H1 (cell line): ENCODE data around the gene TEX26. TPM values are rescaled to one million over a fixed set of nuclear protein-coding genes. Genes with fewer than 3 reads are reported as not detected.

ENCODE experiments used
- CTCF ChIA-PET: fragments of 300-600 bp; sonication (Branson Sonifier 250); formaldehyde crosslinking; loops from one replicate; lab custom pipeline; 2021; ENCODE audit not compliant: partially characterized antibody; lab: Charles Lee
- POLR2A ChIA-PET: fragments of 300-600 bp; sonication (Branson Sonifier 250); formaldehyde crosslinking; loops from one replicate; lab custom pipeline; 2021; ENCODE audit warnings: inconsistent platforms; ENCODE audit not compliant: partially characterized antibody; lab: Charles Lee
- DNase-seq, 2 experiments: peaks; one replicate each; pipeline versions ENCODE4 v3.0.0 to v3.0.0-alpha.2; 2010 to 2022; ENCODE audit warnings: low spot score in 2 of 2, low read depth in 1 of 2, mixed read lengths in 1 of 2
- FAIRE-seq: peaks from 2 replicates; lab custom pipeline; 2011; peaks lifted over from hg19 to GRCh38; lab: Jason Lieb, UNC
- H2AFZ ChIP-seq: 2 replicates; pipeline ENCODE4 v1.8.1; 2012; ENCODE audit warnings: low read length, inconsistent platforms
- H2AK5ac ChIP-seq: 2 replicates; pipeline ENCODE4 v1.6.1; 2013; ENCODE audit warnings: low read depth, low read length
- H2BK120ac ChIP-seq: replicated peaks from 2 replicates; pipeline ENCODE3; 2013; ENCODE audit warnings: low read depth, low read length, inconsistent platforms
- H2BK12ac ChIP-seq: 2 replicates; pipeline ENCODE4 v1.6.1; 2013; ENCODE audit warnings: low read depth, low read length
- H2BK15ac ChIP-seq: 2 replicates; pipeline ENCODE4 v1.6.1; 2013; ENCODE audit warnings: low read length
- H2BK20ac ChIP-seq: 2 replicates; pipeline ENCODE4 v1.6.1; 2013; ENCODE audit warnings: low read length
- H2BK5ac ChIP-seq: 2 replicates; pipeline ENCODE4 v1.6.1; 2013; ENCODE audit warnings: low read depth, low read length
- H3K14ac ChIP-seq: 2 replicates; pipeline ENCODE4 v1.6.1; 2013; ENCODE audit warnings: inconsistent platforms; ENCODE audit not compliant: insufficient read length
- H3K18ac ChIP-seq: 2 replicates; pipeline ENCODE4 v1.6.1; 2013; ENCODE audit warnings: low read length; ENCODE audit errors: extremely low read depth
- H3K23ac ChIP-seq: 2 replicates; pipeline ENCODE4 v1.6.1; 2013; ENCODE audit warnings: inconsistent platforms; ENCODE audit not compliant: insufficient read length
- H3K23me2 ChIP-seq: 2 replicates; pipeline ENCODE4 v1.6.1; 2013; ENCODE audit warnings: low read depth, low read length
- H3K27ac ChIP-seq: 2 replicates; pipeline ENCODE4 v1.6.1; 2011; ENCODE audit warnings: low read depth, low read length, inconsistent platforms
- H3K27me3 ChIP-seq, 4 experiments: replicated peaks in 1 of 4; 1 replicate in 1 of 4; 2 replicates in 3 of 4; pipeline versions ENCODE4 v1.6.1 to v1.8.1; 2011 to 2013; ENCODE audit warnings: low read length in 3 of 4, mild to moderate bottlenecking in 3 of 4, inconsistent platforms in 2 of 4, mixed read lengths in 2 of 4, moderate library complexity in 1 of 4; ENCODE audit not compliant: control insufficient read depth in 3 of 4, insufficient read depth in 3 of 4; ENCODE audit errors: extremely low read depth in 1 of 4
- H3K36me3 ChIP-seq, 4 experiments: 2 replicates each; pipeline versions ENCODE4 v1.6.1 to v1.8.1; 2011 to 2013; ENCODE audit warnings: mild to moderate bottlenecking in 4 of 4, low read length in 3 of 4, moderate library complexity in 2 of 4, control low read depth in 1 of 4, inconsistent platforms in 1 of 4; ENCODE audit not compliant: insufficient read depth in 4 of 4, control insufficient read depth in 2 of 4
- H3K4ac ChIP-seq: replicated peaks from 2 replicates; pipeline ENCODE3; 2013; ENCODE audit warnings: low read length, low read depth, mixed read lengths, inconsistent platforms; ENCODE audit not compliant: insufficient read length
- H3K4me1 ChIP-seq, 4 experiments: replicated peaks in 1 of 4; 1 replicate in 1 of 4; 2 replicates in 3 of 4; pipeline versions ENCODE4 v1.6.1 to v1.8.1; 2011 to 2013; ENCODE audit warnings: low read length in 3 of 4, inconsistent platforms in 2 of 4, mixed read lengths in 1 of 4; ENCODE audit not compliant: insufficient read depth in 4 of 4, control insufficient read depth in 3 of 4
- H3K4me2 ChIP-seq, 2 experiments: 2 replicates each; pipeline versions ENCODE4 v1.6.1 to v1.8.1; 2011 to 2013; ENCODE audit warnings: low read depth in 2 of 2, low read length in 2 of 2, control low read depth in 1 of 2, inconsistent platforms in 1 of 2, mild to moderate bottlenecking in 1 of 2; ENCODE audit not compliant: insufficient read depth in 1 of 2
- H3K4me3 ChIP-seq, 4 experiments: fragments of 200-600, 300-600 bp in 1 of 4; sonication (generic), shearing (Covaris generic), sonication (Bioruptor Twin) in 1 of 4; 2 replicates each; pipeline versions ENCODE4 v1.5.1 to v1.8.1; 2011 to 2016; ENCODE audit warnings: low read length in 4 of 4, low read depth in 3 of 4, control low read depth in 2 of 4, inconsistent platforms in 2 of 4, mild to moderate bottlenecking in 2 of 4, mixed read lengths in 1 of 4, moderate library complexity in 1 of 4; ENCODE audit not compliant: insufficient read depth in 2 of 4; ENCODE audit errors: extremely low read depth in 1 of 4
- H3K56ac ChIP-seq: replicated peaks from 2 replicates; pipeline ENCODE3; 2013; ENCODE audit warnings: low read depth, mild to moderate bottlenecking, mixed read lengths, low read length, inconsistent platforms; ENCODE audit not compliant: insufficient read length
- H3K79me1 ChIP-seq: 2 replicates; pipeline ENCODE4 v1.6.1; 2013; ENCODE audit warnings: low read depth, low read length, control low read depth
- H3K79me2 ChIP-seq, 2 experiments: 2 replicates each; pipeline versions ENCODE4 v1.6.1 to v1.8.1; 2012 to 2013; ENCODE audit warnings: low read length in 2 of 2, mild to moderate bottlenecking in 2 of 2, inconsistent platforms in 1 of 2; ENCODE audit not compliant: insufficient read depth in 2 of 2, control insufficient read depth in 1 of 2
- H3K9ac ChIP-seq, 4 experiments: replicated peaks in 1 of 4; 1 replicate in 1 of 4; 2 replicates in 3 of 4; pipeline versions ENCODE4 v1.6.1 to v1.8.1; 2011 to 2013; ENCODE audit warnings: low read depth in 3 of 4, low read length in 3 of 4, control low read depth in 2 of 4, mild to moderate bottlenecking in 2 of 4, moderate library complexity in 2 of 4, inconsistent platforms in 1 of 4; ENCODE audit errors: extremely low read depth in 1 of 4
- H3K9me3 ChIP-seq, 2 experiments: 2 replicates each; pipeline versions ENCODE4 v1.6.1 to v1.8.1; 2012 to 2013; ENCODE audit warnings: mild to moderate bottlenecking in 2 of 2, moderate library complexity in 2 of 2, control low read depth in 1 of 2, inconsistent platforms in 1 of 2, low read depth in 1 of 2, low read length in 1 of 2, mixed read lengths in 1 of 2; ENCODE audit not compliant: insufficient read depth in 2 of 2
- H4K20me1 ChIP-seq, 2 experiments: replicated peaks in 1 of 2; 2 replicates each; pipeline versions ENCODE3 to v1.8.1; 2011 to 2013; ENCODE audit warnings: inconsistent platforms in 2 of 2, low read length in 2 of 2, mild to moderate bottlenecking in 1 of 2; ENCODE audit not compliant: insufficient read depth in 2 of 2, control insufficient read depth in 1 of 2
- H4K5ac ChIP-seq: 2 replicates; pipeline ENCODE4 v1.6.1; 2013; ENCODE audit warnings: low read length, low read depth, mixed read lengths, inconsistent platforms; ENCODE audit not compliant: insufficient read length
- H4K8ac ChIP-seq: 2 replicates; pipeline ENCODE4 v1.8.0; 2013; ENCODE audit warnings: mild to moderate bottlenecking, moderate library complexity, low read length, inconsistent platforms; ENCODE audit not compliant: insufficient read depth; ENCODE audit errors: extremely low read depth
- H4K91ac ChIP-seq: replicated peaks from 2 replicates; pipeline ENCODE3; 2013; ENCODE audit warnings: low read length, mixed read lengths, inconsistent platforms; ENCODE audit not compliant: insufficient read length
- BRCA1 ChIP-seq: IDR thresholded peaks from 2 replicates; pipeline ENCODE4 v1.6.1; 2012; ENCODE audit warnings: low read depth, low read length, improper control_type of control experiment
- CHD1 ChIP-seq: IDR thresholded peaks from 2 replicates; pipeline ENCODE4 v1.6.1; 2012; ENCODE audit warnings: low read depth, low read length, improper control_type of control experiment
- GABPA ChIP-seq: IDR thresholded peaks from 2 replicates; pipeline ENCODE4 v1.6.1; 2011; ENCODE audit warnings: mild to moderate bottlenecking, low read length, moderate library complexity, borderline replicate concordance; ENCODE audit not compliant: insufficient read depth
- WGBS, 2 experiments: shearing (Covaris generic) in 1 of 2; methylation state at CpG; one replicate each; pipeline versions ENCODE4 v1.1.6 to v1.1.7; 2013 to 2015; ENCODE audit warnings: low lambda C conversion rate in 2 of 2, mixed read lengths in 2 of 2, inconsistent platforms in 1 of 2, low coverage in 1 of 2, missing lambda C conversion rate in 1 of 2; ENCODE audit not compliant: insufficient replicate concordance in 2 of 2, insufficient coverage in 1 of 2, insufficient read length in 1 of 2; ENCODE audit errors: extremely low coverage in 1 of 2, missing lambda C conversion rate in 1 of 2; 5-methylcytosine and 5-hydroxymethylcytosine counted together
- polyA plus RNA-seq, 7 experiments: library from polyadenylated mRNA; depleted of rRNA in 3 of 7; stranded (reverse) in 5 of 7; unstranded in 2 of 7; fragments of >200 nt in 5 of 7; fragments of 200-250 nt in 2 of 7; gene quantifications; 1 replicate in 5 of 7; 2 replicates in 1 of 7; 4 replicates in 1 of 7; pipeline versions ENCODE4 v1.2.1 to v1.2.3, GENCODE V29; 2011 to 2013; ENCODE audit warnings: missing spikeins in 2 of 7, mixed read lengths in 2 of 7
- total RNA-seq: library from RNA; stranded (reverse); fragmentation: NEBNext Ultra II Directional; extraction: Animal tissue kit (Norgen Biotek cat#: 25700); gene quantifications from 2 replicates; pipeline ENCODE4 v1.2.1, GENCODE V29; 2021

Gene TEX26
- total and polyA plus RNA-seq, 2 of the 8 experiments (the other 6 are each of a cell fraction or from before 2014, with no cell fraction given): not detected

GRCh38 chr13:30966101-30966500 lies 33.6 kb downstream of the TEX26 start:
- Histone ChIP-seq H3K4me1 (no peaks in the 10 kb centered on the region), H3K9me3 (peaks cover 14 to 23% of the 10 kb centered on the region in 2 experiments), H4K8ac (no peak overlapping the region), H2BK15ac (no peak overlapping the region), H3K18ac (no peak overlapping the region), H3K23me2 (no peaks in the 10 kb centered on the region; the same call in 1 of the 2 replicates), H3K27me3 (no peaks in the 10 kb centered on the region), H2BK120ac (no peak overlapping the region), H2BK12ac (no peak overlapping the region), H3K9ac (no peak overlapping the region), H3K56ac (no peak overlapping the region), H2BK5ac (no peak overlapping the region), H3K14ac (no peak overlapping the region), H3K4ac (no peak overlapping the region), H4K20me1 (no peaks in the 10 kb centered on the region), H3K27ac (no peak overlapping the region), H2BK20ac (no peak overlapping the region), H4K91ac (no peak overlapping the region), H3K4me2 (no peak overlapping the region), H3K4me3 (no peak overlapping the region), H3K79me2 (no peaks in the 10 kb centered on the region), H2AK5ac (no peak overlapping the region), H4K5ac (no peak overlapping the region), H3K36me3 (no peaks in the 10 kb centered on the region), H3K23ac (no peak overlapping the region), H2AFZ (no peak overlapping the region), H3K79me1 (no peaks in the 10 kb centered on the region)
- CTCF ChIA-PET: interaction anchor here (1.9 kb wide), 1 partner anchor 13 kb away, joined by 12 read pairs; no protein-coding TSS in a partner anchor
- 80% methylated on average over 1 of the region's 3 CpGs; no CpG with 5 or more reads in 1 of the 2 experiments for WGBS, 2 experiments
- DNase-seq (no peak), FAIRE-seq (no peak)
- no peak for TF ChIP-seq GABPA
- no peak for TF ChIP-seq CHD1
- TF ChIP-seq BRCA1: no peak
- POLR2A ChIA-PET: no interaction called here
